GM23338 (cell line): ENCODE data around the gene HOMER1. TPM values are rescaled to one million over a fixed set of nuclear protein-coding genes. Genes with fewer than 3 reads are reported as not detected.

Experiments
- ATAC-seq: fragments of 200-7000 bp; cut with Tn5 transposase; 3 replicates; pipeline ENCODE4 v1.9.1; 2020
- DNase-seq: peaks from one replicate; pipeline ENCODE4 v3.0.0-alpha.2; 2015; ENCODE audit warnings: low spot score
- H2AFZ ChIP-seq: fragments of 200-600 bp; sonication (generic); 2 replicates; pipeline ENCODE4 v1.8.0; 2016; ENCODE audit warnings: antibody characterized with exemption, mild to moderate bottlenecking, moderate library complexity
- H3F3A ChIP-seq: fragments of 200-600 bp; sonication (generic); replicated peaks from 2 replicates; pipeline ENCODE4 v1.8.0; 2017; ENCODE audit warnings: antibody characterized with exemption, mixed run types, low read depth
- H3K27ac ChIP-seq: fragments of 200-600 bp; sonication (generic); 2 replicates; pipeline ENCODE4 v1.6.1; 2016; ENCODE audit warnings: low read depth
- H3K27me3 ChIP-seq: fragments of 200-600 bp; sonication (generic); 2 replicates; pipeline ENCODE4 v1.8.0; 2016; ENCODE audit warnings: mild to moderate bottlenecking, mixed run types, moderate library complexity; ENCODE audit not compliant: insufficient read depth
- H3K36me3 ChIP-seq: fragments of 200-600 bp; sonication (generic); 2 replicates; pipeline ENCODE4 v1.8.0; 2016; ENCODE audit warnings: mild to moderate bottlenecking; ENCODE audit not compliant: insufficient read depth
- H3K4me1 ChIP-seq: fragments of 200-600 bp; sonication (generic); 2 replicates; pipeline ENCODE4 v1.8.0; 2016; ENCODE audit warnings: mild to moderate bottlenecking, moderate library complexity; ENCODE audit not compliant: insufficient read depth
- H3K4me2 ChIP-seq: fragments of 200-600 bp; sonication (generic); 2 replicates; pipeline ENCODE4 v1.7.1; 2017; ENCODE audit warnings: mixed run types
- H3K4me3 ChIP-seq: fragments of 200-600 bp; sonication (generic); 2 replicates; pipeline ENCODE4 v1.6.1; 2016; ENCODE audit warnings: mixed run types
- H3K79me2 ChIP-seq: fragments of 200-600 bp; sonication (generic); replicated peaks from 2 replicates; pipeline ENCODE4 v1.8.0; 2017; ENCODE audit warnings: mild to moderate bottlenecking; ENCODE audit not compliant: insufficient read depth
- H3K9me2 ChIP-seq: fragments of 200-600 bp; sonication (generic); 2 replicates; pipeline ENCODE4 v1.8.0; 2017; ENCODE audit not compliant: insufficient read depth
- H4K20me1 ChIP-seq: fragments of 200-600 bp; sonication (generic); replicated peaks from 2 replicates; pipeline ENCODE4 v1.8.0; 2017; ENCODE audit warnings: mild to moderate bottlenecking; ENCODE audit not compliant: insufficient read depth
- H3K27ac Mint-ChIP-seq: 2 replicates; pipeline ENCODE4 v1.8.0; 2020; ENCODE audit warnings: inconsistent platforms, mild to moderate bottlenecking, moderate library complexity, mixed read lengths
- H3K27me3 Mint-ChIP-seq: 3 replicates; pipeline ENCODE4 v1.8.0; 2022; ENCODE audit warnings: low read depth, mild to moderate bottlenecking, moderate library complexity, mixed read lengths, inconsistent platforms; ENCODE audit not compliant: insufficient read depth, poor library complexity
- H3K36me3 Mint-ChIP-seq: 3 replicates; pipeline ENCODE4 v1.8.0; 2021; ENCODE audit warnings: low read depth, mild to moderate bottlenecking, inconsistent platforms, moderate library complexity, mixed read lengths
- H3K4me1 Mint-ChIP-seq: 3 replicates; pipeline ENCODE4 v1.8.0; 2020; ENCODE audit warnings: mild to moderate bottlenecking, inconsistent platforms, mixed read lengths
- H3K4me3 Mint-ChIP-seq: 3 replicates; pipeline ENCODE4 v1.8.0; 2021; ENCODE audit warnings: moderate library complexity, mild to moderate bottlenecking, inconsistent platforms, mixed read lengths
- H3K9me3 Mint-ChIP-seq: 3 replicates; pipeline ENCODE4 v1.8.0; 2020; ENCODE audit warnings: moderate library complexity, mild to moderate bottlenecking, inconsistent platforms, mixed read lengths
- CTCF ChIP-seq, 2 experiments: fragments of 200-600 bp in 1 of 2; sonication (generic) in 1 of 2; conservative IDR thresholded peaks; 2 replicates each; pipeline versions ENCODE4 v1.5.1 to v1.6.1; 2016 to 2017; ENCODE audit warnings: antibody characterized with exemption in 2 of 2, low read depth in 2 of 2, mild to moderate bottlenecking in 2 of 2, moderate library complexity in 1 of 2
- EZH2 ChIP-seq: fragments of 200-600 bp; sonication (generic); IDR thresholded peaks from one replicate; pipeline ENCODE4 v1.8.0; 2017; ENCODE audit warnings: antibody characterized with exemption, mild to moderate bottlenecking, low read depth; ENCODE audit not compliant: unreplicated experiment
- EZH2phosphoT487 ChIP-seq: fragments of 200-600 bp; sonication (generic); IDR thresholded peaks from one replicate; pipeline ENCODE4 v1.8.1; 2018; ENCODE audit warnings: antibody characterized with exemption; ENCODE audit not compliant: unreplicated experiment
- JUNB ChIP-seq: IDR thresholded peaks from one replicate; pipeline ENCODE4 v1.6.1; 2016; ENCODE audit warnings: antibody characterized with exemption; ENCODE audit not compliant: unreplicated experiment
- NANOG ChIP-seq: IDR thresholded peaks from 2 replicates; pipeline ENCODE4 v1.6.1; 2016; ENCODE audit warnings: antibody characterized with exemption, borderline replicate concordance
- REST ChIP-seq: IDR thresholded peaks from one replicate; pipeline ENCODE4 v1.6.1; 2018; ENCODE audit warnings: antibody characterized with exemption; ENCODE audit not compliant: unreplicated experiment
- ZNF462 ChIP-seq: fragments of 250-450 bp; sonication (Bioruptor Pico); IDR thresholded peaks from 2 replicates; pipeline ENCODE4 v1.5.0; 2020; ENCODE audit warnings: mild to moderate bottlenecking, moderate library complexity
- polyA plus RNA-seq: library from polyadenylated mRNA; unstranded; fragments of >200 nt; fragmentation: Nextera tagmentation; extraction: Ambion mirVana; gene quantifications from 2 replicates; pipeline ENCODE4 v1.2.1, GENCODE V29; 2016
- total RNA-seq: library from RNA; depleted of rRNA; stranded (reverse); fragments of >200 nt; shearing (Covaris generic); gene quantifications from 2 replicates; pipeline ENCODE4 v1.2.3, GENCODE V29; 2014
- TF ChIP-seq, protein P1 (sequence below): IDR thresholded peaks from 2 replicates; pipeline ENCODE4 v1.6.1; 2016; ENCODE audit warnings: antibody characterized with exemption

The HOMER1 gene
- total and polyA plus RNA-seq, 2 experiments from 2014 or later, result 45.1 to 80.3 TPM

DNA sequence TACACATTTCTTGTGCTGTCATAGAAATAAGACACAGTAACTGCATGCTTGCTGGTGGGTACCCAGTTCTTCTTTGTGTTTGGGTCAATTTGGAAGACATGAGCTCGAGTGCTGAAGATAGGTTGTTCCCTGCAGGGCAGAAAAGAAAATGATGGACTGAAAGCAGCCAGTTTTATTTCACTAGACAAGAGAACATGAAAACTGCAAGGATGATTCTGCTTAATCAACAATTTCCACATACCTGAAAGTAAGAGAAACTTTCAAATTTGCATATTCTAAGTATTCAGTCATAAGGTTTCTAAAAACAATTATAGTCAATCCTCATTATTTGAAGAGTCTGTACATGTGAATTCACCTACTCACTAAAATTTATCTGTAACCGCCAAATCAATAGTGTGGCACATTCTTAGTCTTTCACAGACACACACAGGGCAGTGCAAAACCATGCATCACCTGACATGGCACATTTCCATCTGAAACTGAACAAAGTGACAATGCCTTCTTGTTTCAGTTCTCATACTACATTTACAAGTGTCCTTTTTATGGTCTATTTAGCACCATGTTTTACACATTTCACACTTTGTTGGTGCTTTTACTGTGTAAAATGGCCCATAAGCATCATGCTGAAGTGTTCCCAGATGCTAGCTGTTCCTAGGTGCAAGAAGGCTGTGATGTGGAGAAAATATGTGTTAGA lies 56.9 kb downstream of the HOMER1 start (continued):
- TF ChIP-seq ZNF462 (no peak), EZH2phosphoT487 (no peak), REST (no peak), JUNB (no peak), NANOG (no peak)

DNA sequence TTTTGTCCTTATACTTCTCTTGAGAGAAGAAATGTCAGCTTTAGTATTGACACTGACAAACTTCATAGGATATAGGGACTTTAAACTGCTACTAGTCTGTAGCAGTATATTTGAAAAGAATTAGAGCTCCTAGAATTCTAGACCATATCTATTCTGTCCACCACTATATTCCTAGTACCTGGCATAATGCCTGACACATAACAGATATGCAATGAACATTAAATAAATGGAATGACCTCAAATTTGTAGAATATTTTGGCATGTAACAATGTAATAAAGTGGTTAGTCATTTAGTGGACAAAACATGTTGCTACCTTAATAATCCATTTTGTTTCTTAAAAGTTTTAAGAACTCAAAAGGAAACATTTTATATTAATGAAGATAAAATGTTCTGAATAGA lies 57.5 kb downstream of the HOMER1 start:
- H3K27ac Mint-ChIP-seq, result no peak overlapping the region
- H3K9me2 ChIP-seq, result no peaks in the 10 kb centered on the region
- TF ChIP-seq EZH2 (no peak), CTCF (conservative IDR thresholded peaks at IDR 0.05; ENCODE audit: low read depth in 2 of 2) (no peak)
- TF ChIP-seq, protein P1, sequence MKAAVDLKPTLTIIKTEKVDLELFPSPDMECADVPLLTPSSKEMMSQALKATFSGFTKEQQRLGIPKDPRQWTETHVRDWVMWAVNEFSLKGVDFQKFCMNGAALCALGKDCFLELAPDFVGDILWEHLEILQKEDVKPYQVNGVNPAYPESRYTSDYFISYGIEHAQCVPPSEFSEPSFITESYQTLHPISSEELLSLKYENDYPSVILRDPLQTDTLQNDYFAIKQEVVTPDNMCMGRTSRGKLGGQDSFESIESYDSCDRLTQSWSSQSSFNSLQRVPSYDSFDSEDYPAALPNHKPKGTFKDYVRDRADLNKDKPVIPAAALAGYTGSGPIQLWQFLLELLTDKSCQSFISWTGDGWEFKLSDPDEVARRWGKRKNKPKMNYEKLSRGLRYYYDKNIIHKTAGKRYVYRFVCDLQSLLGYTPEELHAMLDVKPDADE, result no peak
- no peak for DNase-seq
- no peaks in the 10 kb centered on the region for H3K36me3 ChIP-seq
- no peaks in the 10 kb centered on the region for H3F3A ChIP-seq
- no peaks in the 10 kb centered on the region for H3K9me3 Mint-ChIP-seq
- no peak overlapping the region for H2AFZ ChIP-seq
- H3K36me3 Mint-ChIP-seq, result peaks cover 9% of the 10 kb centered on the region; the same call in 2 of the 3 replicates
- H3K4me2 ChIP-seq, result no peak overlapping the region
- ATAC-seq, result no peak
- no peak overlapping the region for H3K4me3 Mint-ChIP-seq
- H3K79me2 ChIP-seq, result peaks cover 40% of the 10 kb centered on the region
- H3K27me3 ChIP-seq, result no peaks in the 10 kb centered on the region
- H3K27ac ChIP-seq, result no peak overlapping the region
- no peaks in the 10 kb centered on the region for H3K4me1 ChIP-seq
- H3K4me1 Mint-ChIP-seq, result peaks cover 2% of the 10 kb centered on the region; the same call in 2 of the 3 replicates
- no peak overlapping the region for H3K4me3 ChIP-seq
- H4K20me1 ChIP-seq, result 0 out of 2 replicates have a peak, but pooled peaks cover 5% of the 10 kb centered on the region
- no peaks in the 10 kb centered on the region for H3K27me3 Mint-ChIP-seq
